Endothelial cell of umbilical vein (primary cell): ENCODE data around the gene NDUFA8. TPM values are rescaled to one million over a fixed set of nuclear protein-coding genes. Genes with fewer than 3 reads are reported as not detected.

ENCODE experiments used
- BruUV-seq: library from RNA; stranded (reverse); fragments of 400-500 nt; replicated peaks from 2 replicates; lab custom pipeline; 2021; lab: Mats Ljungman, UMichigan
- CTCF ChIA-PET: fragments of 300-600, 350-600 bp; sonication (Branson Sonifier 250); formaldehyde crosslinking; loops from one replicate; lab custom pipeline; 2021; ENCODE audit warnings: antibody characterized with exemption, inconsistent platforms; lab: Charles Lee
- POLR2A ChIA-PET: fragments of 300-600, 350-600 bp; sonication (Branson Sonifier 250); formaldehyde crosslinking; loops from one replicate; lab custom pipeline; 2021; ENCODE audit warnings: antibody characterized with exemption, inconsistent platforms; lab: Charles Lee
- DNase-seq: peaks from one replicate; pipeline ENCODE4 v3.0.0-alpha.2; 2011; ENCODE audit warnings: low read depth, low spot score
- FAIRE-seq: peaks from 2 replicates; lab custom pipeline; 2011; peaks lifted over from hg19 to GRCh38; lab: Jason Lieb, UNC
- H2AFZ ChIP-seq: 2 replicates; pipeline ENCODE4 v1.6.0; 2012; ENCODE audit warnings: low read depth, low read length, control low read depth, inconsistent platforms
- H3K27ac ChIP-seq: 2 replicates; pipeline ENCODE4 v1.5.1; 2011; ENCODE audit warnings: low read depth, mild to moderate bottlenecking, control low read depth, low read length, moderate library complexity; ENCODE audit not compliant: insufficient read depth
- H3K27me3 ChIP-seq, 2 experiments: 2 replicates each; pipeline versions ENCODE4 v1.6.0 to v1.6.1; 2011; ENCODE audit warnings: low read length in 2 of 2, mixed read lengths in 1 of 2; ENCODE audit not compliant: control insufficient read depth in 2 of 2, insufficient read depth in 2 of 2
- H3K36me3 ChIP-seq, 2 experiments: 2 replicates in 1 of 2; 3 replicates in 1 of 2; pipeline ENCODE4 v1.5.1; 2011; ENCODE audit warnings: low read length in 2 of 2, mild to moderate bottlenecking in 1 of 2, moderate library complexity in 1 of 2; ENCODE audit not compliant: control insufficient read depth in 2 of 2, insufficient read depth in 2 of 2; ENCODE audit errors: extremely low read depth in 1 of 2
- H3K4me1 ChIP-seq: 3 replicates; pipeline ENCODE4 v1.5.1; 2011; ENCODE audit warnings: mild to moderate bottlenecking, low read length; ENCODE audit not compliant: control insufficient read depth, insufficient read depth; ENCODE audit errors: extremely low read depth
- H3K4me2 ChIP-seq: 2 replicates; pipeline ENCODE4 v1.6.1; 2011; ENCODE audit warnings: low read length, control low read depth, mixed read lengths; ENCODE audit not compliant: insufficient read depth
- H3K4me3 ChIP-seq, 3 experiments: fragments of 200-600 bp in 1 of 3; sonication (generic), shearing (Covaris generic) in 1 of 3; replicated peaks in 1 of 3; 2 replicates each; pipeline ENCODE4 v1.5.1; 2011 to 2016; ENCODE audit warnings: control low read depth in 3 of 3, low read length in 3 of 3, mild to moderate bottlenecking in 2 of 3, inconsistent platforms in 1 of 3, low read depth in 1 of 3, moderate library complexity in 1 of 3; ENCODE audit not compliant: insufficient read depth in 1 of 3
- H3K79me2 ChIP-seq: 2 replicates; pipeline ENCODE4 v1.6.0; 2012; ENCODE audit warnings: low read length, inconsistent platforms; ENCODE audit not compliant: control insufficient read depth, insufficient read depth
- H3K9ac ChIP-seq: replicated peaks from 2 replicates; pipeline ENCODE3; 2011; ENCODE audit warnings: low read length, control low read depth; ENCODE audit not compliant: insufficient read depth; ENCODE audit errors: extremely low read depth
- H3K9me1 ChIP-seq: replicated peaks from 3 replicates; pipeline ENCODE4 v1.6.0; 2011; ENCODE audit warnings: mild to moderate bottlenecking, low read length; ENCODE audit not compliant: control insufficient read depth, insufficient read depth; ENCODE audit errors: extremely low read depth
- H3K9me3 ChIP-seq: replicated peaks from 2 replicates; pipeline ENCODE4 v1.5.1; 2012; ENCODE audit warnings: low read length, inconsistent platforms; ENCODE audit not compliant: control insufficient read depth, insufficient read depth
- H4K20me1 ChIP-seq: replicated peaks from 2 replicates; pipeline ENCODE3; 2011; ENCODE audit warnings: mild to moderate bottlenecking, low read length; ENCODE audit not compliant: control insufficient read depth, insufficient read depth; ENCODE audit errors: extremely low read depth
- CTCF ChIP-seq, 2 donors: IDR thresholded peaks; 1 replicate in 1 of 2; 2 replicates in 1 of 2; pipeline ENCODE4 v1.5.1; 2011; ENCODE audit warnings: low read length in 2 of 2, mild to moderate bottlenecking in 2 of 2, moderate library complexity in 2 of 2, control low read depth in 1 of 2, inconsistent platforms in 1 of 2, low read depth in 1 of 2; ENCODE audit not compliant: insufficient read depth in 1 of 2; ENCODE audit errors: extremely low read depth in 1 of 2
- EZH2 ChIP-seq: IDR thresholded peaks from 2 replicates; pipeline ENCODE4 v1.6.1; 2012; ENCODE audit warnings: borderline replicate concordance, low read depth, mild to moderate bottlenecking, moderate library complexity, low read length, inconsistent platforms; ENCODE audit not compliant: severe bottlenecking
- FOS ChIP-seq: IDR thresholded peaks from 2 replicates; pipeline ENCODE4 v1.6.1; 2011; ENCODE audit warnings: mild to moderate bottlenecking, low read length, moderate library complexity, borderline replicate concordance; ENCODE audit not compliant: insufficient read depth
- GATA2 ChIP-seq: IDR thresholded peaks from 2 replicates; pipeline ENCODE4 v1.7.0; 2011; ENCODE audit warnings: low read depth, mild to moderate bottlenecking, moderate library complexity, mixed read lengths, low read length; ENCODE audit not compliant: insufficient read length, insufficient read depth
- MAX ChIP-seq: IDR thresholded peaks from 2 replicates; pipeline ENCODE4 v1.6.1; 2011; ENCODE audit not compliant: insufficient read depth, insufficient read length
- POLR2A ChIP-seq: IDR thresholded peaks from 2 replicates; pipeline ENCODE4 v1.6.1; 2012; ENCODE audit warnings: low read depth, mild to moderate bottlenecking, control low read depth, low read length
- POLR2AphosphoS5 ChIP-seq: IDR thresholded peaks from 2 replicates; pipeline ENCODE4 v1.6.1; 2012; ENCODE audit warnings: low read depth, mild to moderate bottlenecking, control low read depth, low read length, moderate library complexity; ENCODE audit not compliant: insufficient read depth
- dilution Hi-C: fragments of 300-500 bp; cut with MboI; formaldehyde crosslinking; loops from one replicate; pipeline ENCODE4 v1.15.0; 2019; ENCODE audit warnings: low sequenced_read_pairs; ENCODE audit not compliant: extremely low pct_ligation_motif_present
- intact Hi-C: fragments of 100-400 bp; cut with micrococcal nuclease; formaldehyde crosslinking; loops from one replicate; pipeline ENCODE4 v1.10.0; 2022
- polyA plus RNA-seq, 4 experiments: library from polyadenylated mRNA; depleted of rRNA in 3 of 4; stranded (reverse) in 3 of 4; unstranded in 1 of 4; fragments of >200 nt; gene quantifications; 2 replicates each; pipeline versions ENCODE4 v1.2.1 to v1.2.3, GENCODE V29; 2011 to 2012; ENCODE audit warnings: missing spikeins in 1 of 4
- total RNA-seq: library from RNA; stranded (reverse); gene quantifications from 2 replicates; pipeline ENCODE4 v1.2.3, GENCODE V29; 2021

Gene NDUFA8
- total and polyA plus RNA-seq, 2 donors (not counting 3 experiments of a cell fraction or from before 2014, with no cell fraction given): 68.2 to 100 TPM

GRCh38 chr9:122201641-122202040, 42.1 kb upstream of the NDUFA8 start:
- Histone ChIP-seq H3K27ac (no peak overlapping the region), H2AFZ (no peak overlapping the region), H3K4me2 (no peak overlapping the region), H3K9me1 (no peaks in the 10 kb centered on the region), H3K36me3 (no peaks in the 10 kb centered on the region), H3K4me1 (no peaks in the 10 kb centered on the region), H3K79me2 (no peaks in the 10 kb centered on the region), H3K9ac (no peak overlapping the region), H4K20me1 (no peaks in the 10 kb centered on the region), H3K9me3 (no peaks in the 10 kb centered on the region), H3K27me3 (peaks cover 3 to 16% of the 10 kb centered on the region in 2 experiments), H3K4me3 (no peak overlapping the region)
- POLR2A ChIA-PET: interaction anchor here (0.6 to 0.7 kb wide), 2 partner anchors 46 to 63 kb away, joined by 3 read pairs; partner anchors contain the start of genes MRRF and RBM18
- no peak for FAIRE-seq
- no TSS peak for BruUV-seq
- intact Hi-C loops (no loop called here), dilution Hi-C loops (no loop called here)
- TF ChIP-seq POLR2A (no peak), GATA2 (no peak), EZH2 (no peak), MAX (no peak), FOS (no peak), CTCF (IDR thresholded peaks at IDR 0.05; ENCODE audit: extremely low read depth in 1 of 2, insufficient read depth in 1 of 2, low read depth in 1 of 2, low read length in 2 of 2) (no peak), POLR2AphosphoS5 (no peak)
- no peak for DNase-seq
- CTCF ChIA-PET: interaction anchor here (1.0 to 2.2 kb wide), 4 partner anchors 15 to 149 kb away, joined by 3 to 9 read pairs (median 4); no protein-coding TSS in a partner anchor
